HepG2 (cell line): Measurements from ENCODE around the gene EDC3. TPM values are rescaled to one million over a fixed set of nuclear protein-coding genes. Genes with fewer than 3 reads are reported as not detected.

Experiments used
- AKAP8 ChIP-seq: sonication (generic); formaldehyde crosslinking; IDR thresholded peaks from 2 replicates; pipeline ENCODE4 v1.5.1; 2020; ENCODE audit warnings: mild to moderate bottlenecking, missing genetic modification reagents
- ATM ChIP-seq: fragments of 450-650 bp; IDR thresholded peaks from 2 replicates; pipeline ENCODE4 v1.7.1; 2017; ENCODE audit warnings: mild to moderate bottlenecking, borderline replicate concordance
- ATRX ChIP-seq: sonication (generic); formaldehyde crosslinking; IDR thresholded peaks from 2 replicates; pipeline ENCODE4 v1.4.0; 2020; ENCODE audit warnings: missing genetic modification reagents, borderline replicate concordance
- FOXP4 ChIP-seq: sonication (generic); formaldehyde crosslinking; IDR thresholded peaks from 2 replicates; pipeline ENCODE4 v1.4.0; 2020; ENCODE audit warnings: missing genetic modification reagents
- GATAD1 ChIP-seq: IDR thresholded peaks from 2 replicates; pipeline ENCODE4 v1.6.1; 2016; ENCODE audit warnings: missing genetic modification reagents, missing compliant biosample characterization
- IRF2 ChIP-seq: IDR thresholded peaks from 2 replicates; pipeline ENCODE4 v1.6.1; 2018; ENCODE audit warnings: missing genetic modification reagents, missing compliant biosample characterization
- KDM4B ChIP-seq: sonication (generic); formaldehyde crosslinking; IDR thresholded peaks from 2 replicates; pipeline ENCODE4 v1.4.0; 2020; ENCODE audit warnings: missing genetic modification reagents
- MED1 ChIP-seq: sonication (generic); formaldehyde crosslinking; IDR thresholded peaks from 2 replicates; pipeline ENCODE4 v1.4.0; 2020; ENCODE audit warnings: missing genetic modification reagents
- NFIC ChIP-seq: IDR thresholded peaks from 2 replicates; pipeline ENCODE4 v1.6.1; 2012; ENCODE audit warnings: mild to moderate bottlenecking, low read length, inconsistent platforms
- PRDM4 ChIP-seq: sonication (generic); formaldehyde crosslinking; IDR thresholded peaks from 2 replicates; pipeline ENCODE4 v1.9.0; 2021; ENCODE audit warnings: missing genetic modification reagents, borderline replicate concordance
- RAD51 ChIP-seq: fragments of 450-650 bp; IDR thresholded peaks from 2 replicates; pipeline ENCODE4 v1.6.1; 2016; ENCODE audit warnings: borderline replicate concordance
- SAFB2 ChIP-seq: sonication (generic); formaldehyde crosslinking; IDR thresholded peaks from 2 replicates; pipeline ENCODE4 v1.5.1; 2020; ENCODE audit warnings: missing genetic modification reagents, low read depth, mild to moderate bottlenecking, borderline replicate concordance
- SMAD1 ChIP-seq: sonication (generic); formaldehyde crosslinking; IDR thresholded peaks from 2 replicates; pipeline ENCODE4 v1.4.0; 2020; ENCODE audit warnings: missing genetic modification reagents, low read depth, mild to moderate bottlenecking, borderline replicate concordance
- SRY ChIP-seq: sonication (generic); formaldehyde crosslinking; IDR thresholded peaks from 2 replicates; pipeline ENCODE4 v1.8.0; 2022; ENCODE audit warnings: mild to moderate bottlenecking, missing genetic modification reagents
- TFDP1 ChIP-seq: IDR thresholded peaks from 2 replicates; pipeline ENCODE4 v1.6.1; 2016; ENCODE audit warnings: missing compliant biosample characterization, missing genetic modification reagents, borderline replicate concordance
- TOPORS ChIP-seq: sonication (generic); formaldehyde crosslinking; IDR thresholded peaks from 2 replicates; pipeline ENCODE4 v1.8.0; 2023; ENCODE audit warnings: mild to moderate bottlenecking, missing genetic modification reagents
- YEATS4 ChIP-seq: sonication (generic); formaldehyde crosslinking; IDR thresholded peaks from 2 replicates; pipeline ENCODE4 v1.4.0; 2020; ENCODE audit warnings: missing genetic modification reagents, borderline replicate concordance
- ZFP36 ChIP-seq: fragments of 150-350 bp; IDR thresholded peaks from 2 replicates; pipeline ENCODE4 v1.6.1; 2018; ENCODE audit warnings: borderline replicate concordance, low read length, low read depth; ENCODE audit not compliant: partially characterized antibody
- ZFP36L1 ChIP-seq: sonication (generic); formaldehyde crosslinking; IDR thresholded peaks from 2 replicates; pipeline ENCODE4 v1.8.0; 2022; ENCODE audit warnings: mild to moderate bottlenecking, missing genetic modification reagents, moderate library complexity
- ZFP37 ChIP-seq: sonication (generic); formaldehyde crosslinking; IDR thresholded peaks from 2 replicates; pipeline ENCODE4 v1.4.0; 2020; ENCODE audit warnings: missing genetic modification reagents, borderline replicate concordance
- ZGPAT ChIP-seq: IDR thresholded peaks from 2 replicates; pipeline ENCODE4 v1.6.1; 2016; ENCODE audit warnings: mild to moderate bottlenecking
- ZNF556 ChIP-seq: sonication (generic); formaldehyde crosslinking; IDR thresholded peaks from 2 replicates; pipeline ENCODE4 v1.4.0; 2020; ENCODE audit warnings: mild to moderate bottlenecking, missing genetic modification reagents, borderline replicate concordance
- ZNF709 ChIP-seq: sonication (generic); formaldehyde crosslinking; IDR thresholded peaks from 2 replicates; pipeline ENCODE4 v1.5.0; 2020; ENCODE audit warnings: mild to moderate bottlenecking, missing genetic modification reagents
- ZSCAN9 ChIP-seq: IDR thresholded peaks from 2 replicates; pipeline ENCODE4 v1.6.1; 2016; ENCODE audit warnings: borderline replicate concordance
- polyA plus RNA-seq, 8 experiments: library from polyadenylated mRNA; depleted of rRNA in 3 of 8; stranded (reverse) in 7 of 8; unstranded in 1 of 8; fragments of >200 nt; fragmentation: Illumina TruSeq in 4 of 8; extraction: Trizol in 4 of 8; gene quantifications; 2 replicates each; pipeline versions ENCODE4 v1.2.1 to v1.2.3, GENCODE V29; 2011 to 2016; ENCODE audit warnings: low read depth in 4 of 8, missing spikeins in 1 of 8, mixed read lengths in 1 of 8; ENCODE audit not compliant: insufficient read depth in 1 of 8
- total RNA-seq, 5 experiments: library from RNA; depleted of rRNA; stranded (reverse); fragments of >200 nt; fragmentation: Illumina TruSeq; extraction: Trizol; gene quantifications; 2 replicates each; pipeline ENCODE4 v1.2.3, GENCODE V29; 2016; ENCODE audit warnings: low read depth in 1 of 5

Gene EDC3
- total and polyA plus RNA-seq, 2 of the 13 experiments (the other 11 are each of a cell fraction or from before 2014, with no cell fraction given): 17.4 to 32.0 TPM

GRCh38 chr15:74620636-74621545, 74.9 kb downstream of the EDC3 start (continued):
- TF ChIP-seq TOPORS (no peak), ZNF556 (no peak), KDM4B (CRISPR knock-in tag) (no peak), YEATS4 (CRISPR knock-in tag) (no peak), NFIC (no peak), GATAD1 (peak; percentile 63; the same call in 1 of the 2 replicates), SAFB2 (no peak), ZFP37 (CRISPR knock-in tag) (no peak), AKAP8 (CRISPR knock-in tag) (peak; percentile 71; the same call in 1 of the 2 replicates), PRDM4 (CRISPR knock-in tag) (no peak), ZFP36 (no peak), IRF2 (CRISPR knock-in tag) (peak; percentile 42; the same call in 1 of the 2 replicates), FOXP4 (CRISPR knock-in tag) (no peak), RAD51 (no peak), ATRX (no peak), ATM (no peak), ZFP36L1 (CRISPR knock-in tag) (no peak), MED1 (CRISPR knock-in tag) (no peak), ZGPAT (no peak), SRY (CRISPR knock-in tag) (no peak), TFDP1 (CRISPR knock-in tag) (no peak), SMAD1 (CRISPR knock-in tag) (no peak), ZSCAN9 (CRISPR knock-in tag) (no peak), ZNF709 (no peak)
